GM23248 (cell line): ENCODE data around the gene SHE. TPM values are rescaled to one million over a fixed set of nuclear protein-coding genes. Genes with fewer than 3 reads are reported as not detected.

Experiments used
- DNase-seq: peaks from one replicate; pipeline ENCODE4 v3.0.0-alpha.2; 2015
- H2AFZ ChIP-seq: fragments of 200-600 bp; sonication (generic); 2 replicates; pipeline ENCODE4 v1.6.1; 2016; ENCODE audit warnings: antibody characterized with exemption
- H3F3A ChIP-seq: fragments of 200-600 bp; sonication (generic); 2 replicates; pipeline ENCODE4 v1.6.1; 2016; ENCODE audit warnings: mild to moderate bottlenecking, antibody characterized with exemption, mixed run types; ENCODE audit not compliant: insufficient read depth
- H3K27ac ChIP-seq: fragments of 200-600 bp; sonication (generic); 2 replicates; pipeline ENCODE4 v1.5.1; 2016; ENCODE audit warnings: mild to moderate bottlenecking
- H3K27me3 ChIP-seq: fragments of 200-600 bp; sonication (generic); replicated peaks from 2 replicates; pipeline ENCODE4 v1.6.1; 2016; ENCODE audit warnings: mild to moderate bottlenecking; ENCODE audit not compliant: insufficient read depth
- H3K36me3 ChIP-seq: fragments of 200-600 bp; sonication (generic); 2 replicates; pipeline ENCODE4 v1.6.1; 2016; ENCODE audit warnings: low read depth, mild to moderate bottlenecking
- H3K4me1 ChIP-seq: fragments of 200-600 bp; sonication (generic); 2 replicates; pipeline ENCODE4 v1.6.1; 2016; ENCODE audit warnings: mild to moderate bottlenecking; ENCODE audit not compliant: insufficient read depth
- H3K4me2 ChIP-seq: fragments of 200-600 bp; sonication (generic); one replicate; pipeline ENCODE4 v1.6.1; 2016; ENCODE audit warnings: mild to moderate bottlenecking; ENCODE audit not compliant: unreplicated experiment
- H3K4me3 ChIP-seq: fragments of 200-600 bp; sonication (generic); 2 replicates; pipeline ENCODE4 v1.5.1; 2016; ENCODE audit warnings: mild to moderate bottlenecking
- H3K79me2 ChIP-seq: fragments of 200-600 bp; sonication (generic); 2 replicates; pipeline ENCODE4 v1.6.1; 2016; ENCODE audit warnings: mild to moderate bottlenecking; ENCODE audit not compliant: insufficient read depth
- H3K9ac ChIP-seq: fragments of 200-600 bp; sonication (generic); 2 replicates; pipeline ENCODE4 v1.6.1; 2016; ENCODE audit warnings: mild to moderate bottlenecking
- H3K9me2 ChIP-seq: fragments of 200-600 bp; sonication (generic); 2 replicates; pipeline ENCODE4 v1.6.1; 2016; ENCODE audit warnings: mixed run types, mild to moderate bottlenecking, moderate library complexity; ENCODE audit not compliant: insufficient read depth
- H3K9me3 ChIP-seq: fragments of 200-600 bp; sonication (generic); one replicate; pipeline ENCODE4 v1.6.1; 2017; ENCODE audit warnings: low read depth
- H4K20me1 ChIP-seq: fragments of 200-600 bp; sonication (generic); 2 replicates; pipeline ENCODE4 v1.6.0; 2016; ENCODE audit not compliant: insufficient read depth
- EZH2 ChIP-seq: fragments of 200-600 bp; sonication (generic); IDR thresholded peaks from 2 replicates; pipeline ENCODE4 v1.6.1; 2018; ENCODE audit warnings: antibody characterized with exemption, mild to moderate bottlenecking; ENCODE audit not compliant: insufficient read depth, poor library complexity, severe bottlenecking
- EZH2phosphoT487 ChIP-seq: fragments of 200-600 bp; sonication (generic); IDR thresholded peaks from 2 replicates; pipeline ENCODE4 v1.6.1; 2018; ENCODE audit warnings: antibody characterized with exemption, moderate library complexity, mild to moderate bottlenecking, low read depth; ENCODE audit not compliant: insufficient read depth
- WGBS, 2 experiments: methylation state at CpG; one replicate each; pipeline ENCODE4 v1.1.6; 2015 to 2017; ENCODE audit warnings: low lambda C conversion rate in 2 of 2, low coverage in 1 of 2; ENCODE audit errors: missing lambda C conversion rate in 2 of 2; 5-methylcytosine and 5-hydroxymethylcytosine counted together
- in situ Hi-C: fragments of 300-500 bp; cut with MboI; formaldehyde crosslinking; loops from 2 replicates; pipeline ENCODE4 v1.15.0; 2020
- polyA plus RNA-seq: library from polyadenylated mRNA; unstranded; fragments of >200 nt; fragmentation: Nextera tagmentation; extraction: Ambion mirVana; gene quantifications from 2 replicates; pipeline ENCODE4 v1.2.1, GENCODE V29; 2016
- total RNA-seq: library from RNA; depleted of rRNA; stranded (reverse); fragments of >200 nt; shearing (Covaris generic); gene quantifications from 2 replicates; pipeline ENCODE4 v1.2.3, GENCODE V29; 2014

Gene SHE
- total and polyA plus RNA-seq, 2 experiments from 2014 or later = 0.03 TPM; not detected in 1

DNA sequence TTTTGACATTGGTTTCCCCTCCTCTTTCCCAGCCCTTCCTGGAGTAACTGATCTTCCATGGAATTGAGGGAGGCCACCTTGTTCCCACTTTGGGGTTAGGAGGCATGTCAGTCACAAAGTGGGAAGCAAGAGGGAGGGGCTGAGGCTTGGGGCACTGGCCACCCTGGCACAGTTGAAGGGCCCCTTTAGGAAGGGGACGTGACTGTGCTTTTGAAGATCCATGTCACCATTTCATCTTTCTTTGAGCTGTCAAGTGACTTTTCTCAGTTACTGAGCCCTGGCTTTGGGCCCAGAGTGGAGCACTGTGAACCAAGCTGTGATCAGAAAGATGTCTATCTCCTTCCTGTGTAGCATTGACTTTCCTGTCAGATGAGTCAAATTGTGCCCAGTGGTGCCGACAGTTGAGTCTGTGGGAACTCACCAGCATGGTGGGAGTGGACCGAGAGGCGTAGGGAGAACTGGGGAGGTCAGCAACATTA lies 38.7 kb downstream of the SHE start:
- no peaks in the 10 kb centered on the region for H3K9me3 ChIP-seq
- no peaks in the 10 kb centered on the region for H3K9me2 ChIP-seq
- peaks cover 17% of the 10 kb centered on the region for H3F3A ChIP-seq
- peak overlapping the region; percentile 26 for H3K4me2 ChIP-seq
- no peaks in the 10 kb centered on the region for H3K79me2 ChIP-seq
- peaks cover 12% of the 10 kb centered on the region for H3K4me1 ChIP-seq
- TF ChIP-seq EZH2phosphoT487 (no peak), EZH2 (no peak)
- H3K4me3 ChIP-seq = no peak overlapping the region
- no peaks in the 10 kb centered on the region for H3K36me3 ChIP-seq
- in situ Hi-C loops = no loop called here
- WGBS, 2 experiments = 63 to 68% methylated on average over 4 of the region's 4 CpGs
- H3K27ac ChIP-seq = peak overlapping the region; percentile 77
- H3K9ac ChIP-seq = peak overlapping the region; percentile 39
- peak overlapping the region; percentile 50 for H2AFZ ChIP-seq
- DNase-seq = peak; percentile 17
- no peaks in the 10 kb centered on the region for H3K27me3 ChIP-seq
- no peaks in the 10 kb centered on the region for H4K20me1 ChIP-seq

DNA sequence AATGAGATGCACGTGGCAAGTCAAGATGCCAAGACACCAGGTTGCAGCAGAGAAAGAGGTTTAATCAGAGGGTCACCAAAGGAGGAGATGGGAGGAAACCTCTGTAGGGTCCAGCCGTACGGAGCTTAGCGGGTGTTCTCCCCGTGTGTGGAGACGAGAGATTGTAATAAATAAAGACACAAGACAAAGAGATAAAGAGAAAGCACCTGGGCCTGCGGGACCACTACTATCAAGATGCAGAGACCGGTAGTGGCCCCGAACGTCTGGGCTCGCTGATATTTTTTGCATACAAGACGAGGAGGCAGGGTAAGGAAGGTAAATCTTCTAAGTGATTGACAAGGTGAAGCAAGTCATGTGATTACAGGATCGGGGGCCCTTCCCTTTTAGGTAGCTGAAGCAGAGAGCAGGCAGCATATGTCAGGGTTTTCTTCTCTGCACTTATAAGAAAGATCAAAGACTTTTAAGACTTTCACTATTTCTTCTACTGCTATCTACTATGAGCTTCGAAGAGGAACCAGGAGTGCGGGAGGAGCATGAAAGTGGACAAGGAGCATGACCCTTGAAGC lies 41.4 kb downstream of the SHE start:
- no peak overlapping the region for H3K4me3 ChIP-seq
- H3K9ac ChIP-seq = no peak overlapping the region
- H4K20me1 ChIP-seq = no peaks in the 10 kb centered on the region
- no peak for DNase-seq
- no peaks in the 10 kb centered on the region for H3K9me3 ChIP-seq
- H3F3A ChIP-seq = peaks cover 17% of the 10 kb centered on the region
- H3K79me2 ChIP-seq = no peaks in the 10 kb centered on the region
- H3K9me2 ChIP-seq = no peaks in the 10 kb centered on the region
- no peak overlapping the region for H3K27ac ChIP-seq
- H2AFZ ChIP-seq = no peak overlapping the region
- H3K36me3 ChIP-seq = no peaks in the 10 kb centered on the region
- no peaks in the 10 kb centered on the region for H3K27me3 ChIP-seq
- in situ Hi-C loops = no loop called here
- no peak overlapping the region for H3K4me2 ChIP-seq
- WGBS, 2 experiments = 73 to 75% methylated on average over 15 of the region's 15 CpGs
- peaks cover 12% of the 10 kb centered on the region for H3K4me1 ChIP-seq
- no peak for TF ChIP-seq EZH2phosphoT487
- TF ChIP-seq EZH2 = no peak

- Histone ChIP-seq H3K4me3 (no peak overlapping the region), H3K9me2 (no peaks in the 10 kb centered on the region), H3K79me2 (no peaks in the 10 kb centered on the region), H3F3A (peaks cover 17% of the 10 kb centered on the region), H3K27me3 (no peaks in the 10 kb centered on the region), H3K36me3 (no peaks in the 10 kb centered on the region), H3K9me3 (no peaks in the 10 kb centered on the region), H3K9ac (no peak overlapping the region), H2AFZ (no peak overlapping the region), H3K4me2 (no peak overlapping the region), H3K27ac (no peak overlapping the region), H4K20me1 (no peaks in the 10 kb centered on the region), H3K4me1 (peaks cover 13% of the 10 kb centered on the region)
- TF ChIP-seq EZH2phosphoT487 (no peak), EZH2 (no peak)
- DNase-seq = no peak
- in situ Hi-C loops = no loop called here
Observed at GRCh38 chr1:154459080-154459479, 43.1 kb downstream of the SHE start.

GRCh38 chr1:154456631-154457030 lies 45.6 kb downstream of the SHE start:
- Histone ChIP-seq H3K4me3 (no peak overlapping the region), H3K27ac (no peak overlapping the region), H3K9me2 (no peaks in the 10 kb centered on the region), H3K4me2 (no peak overlapping the region), H3K79me2 (no peaks in the 10 kb centered on the region), H3F3A (peaks cover 14% of the 10 kb centered on the region), H3K36me3 (no peaks in the 10 kb centered on the region), H3K9me3 (no peaks in the 10 kb centered on the region), H4K20me1 (no peaks in the 10 kb centered on the region), H3K9ac (no peak overlapping the region), H2AFZ (no peak overlapping the region), H3K27me3 (no peaks in the 10 kb centered on the region), H3K4me1 (peaks cover 15% of the 10 kb centered on the region)
- no peak for DNase-seq
- 96 to 98% methylated on average over 6 of the region's 6 CpGs for WGBS, 2 experiments
- no peak for TF ChIP-seq EZH2
- TF ChIP-seq EZH2phosphoT487 = no peak
- in situ Hi-C loops = no loop called here

DNA sequence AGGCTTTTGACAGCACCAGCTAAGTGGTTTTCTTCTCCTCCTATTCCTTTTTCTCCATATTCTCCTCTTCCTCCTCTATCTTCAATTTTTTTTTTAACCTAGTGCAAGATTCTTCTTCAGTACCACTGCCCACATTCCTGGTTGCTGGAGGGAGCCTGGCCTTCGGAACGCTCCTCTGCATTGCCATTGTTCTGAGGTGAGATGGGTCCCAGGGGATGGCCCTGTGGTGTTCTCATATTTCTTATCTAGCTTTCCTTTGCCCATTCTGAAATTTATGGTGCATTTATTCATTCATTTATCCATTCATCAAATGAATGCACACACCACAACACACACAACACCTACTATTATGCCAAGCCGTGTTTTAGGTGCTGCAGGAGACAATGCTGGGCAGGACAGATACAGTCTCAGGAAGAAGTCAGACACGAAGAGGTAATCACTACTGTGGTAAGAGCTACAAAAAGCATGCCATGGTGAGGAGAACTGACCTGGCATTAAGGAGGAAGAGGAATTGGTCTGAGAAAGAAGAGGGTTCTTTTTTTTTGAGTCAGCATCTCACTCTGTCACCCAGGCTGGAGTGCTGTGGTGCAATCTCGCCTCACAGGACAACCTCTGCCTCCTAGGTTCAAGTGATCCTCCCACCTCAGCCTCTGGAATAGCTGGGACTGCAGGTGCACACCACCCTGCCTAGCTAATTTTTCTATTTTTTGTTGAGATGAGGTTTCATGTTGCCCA lies 47.7 kb downstream of the SHE start:
- Histone ChIP-seq H3K36me3 (no peaks in the 10 kb centered on the region), H3K79me2 (no peaks in the 10 kb centered on the region), H3K9me3 (no peaks in the 10 kb centered on the region), H3K4me3 (no peak overlapping the region), H3K27ac (no peak overlapping the region), H4K20me1 (no peaks in the 10 kb centered on the region), H3K4me1 (peaks cover 15% of the 10 kb centered on the region), H3K27me3 (no peaks in the 10 kb centered on the region), H3F3A (peaks cover 13% of the 10 kb centered on the region), H3K9ac (no peak overlapping the region), H3K9me2 (no peaks in the 10 kb centered on the region), H3K4me2 (no peak overlapping the region), H2AFZ (no peak overlapping the region)
- no peak for DNase-seq
- WGBS, 2 experiments = 90 to 93% methylated on average over 5 of the region's 5 CpGs
- in situ Hi-C loops = no loop called here
- TF ChIP-seq EZH2phosphoT487 = no peak
- TF ChIP-seq EZH2 = no peak
